Neural crest cell (in vitro differentiated cells): Measurements from ENCODE around the gene ANKRD10. TPM values are rescaled to one million over a fixed set of nuclear protein-coding genes. Genes with fewer than 3 reads are reported as not detected.
A peak's percentile ranks its signal among the peaks of the same experiment; 100 is the strongest.

ENCODE experiments used
- DNase-seq: peaks from one replicate; pipeline ENCODE4 v3.0.0; 2021; ENCODE audit warnings: low read depth, mixed read lengths, low spot score
- H3K27ac Mint-ChIP-seq: one replicate; pipeline ENCODE4 v1.8.0; 2021; ENCODE audit warnings: mild to moderate bottlenecking, mixed read lengths; ENCODE audit not compliant: unreplicated experiment
- H3K27me3 Mint-ChIP-seq: 2 replicates; pipeline ENCODE4 v1.8.0; 2021; ENCODE audit warnings: low read depth, mild to moderate bottlenecking, mixed read lengths
- H3K36me3 Mint-ChIP-seq: 2 replicates; pipeline ENCODE4 v1.8.0; 2021; ENCODE audit warnings: low read depth, mild to moderate bottlenecking, mixed read lengths
- H3K4me1 Mint-ChIP-seq: 2 replicates; pipeline ENCODE4 v1.8.0; 2021; ENCODE audit warnings: mixed read lengths
- H3K4me3 Mint-ChIP-seq: one replicate; pipeline ENCODE4 v1.8.0; 2021; ENCODE audit warnings: mild to moderate bottlenecking, mixed read lengths
- H3K9me3 Mint-ChIP-seq: 2 replicates; pipeline ENCODE4 v1.8.0; 2021; ENCODE audit warnings: mixed read lengths
- total RNA-seq: library from RNA; stranded (reverse); gene quantifications from 2 replicates; pipeline ENCODE4 v1.2.1, GENCODE V29; 2021
- TF ChIP-seq, protein P1 (sequence below): fragments of 200-600 bp; sonication (generic); conservative IDR thresholded peaks from 2 replicates; pipeline ENCODE4 v1.5.0; 2021; ENCODE audit warnings: antibody characterized with exemption, mild to moderate bottlenecking

Gene ANKRD10
- total RNA-seq, 1 donor from 2014 or later: 204 TPM

DNA sequence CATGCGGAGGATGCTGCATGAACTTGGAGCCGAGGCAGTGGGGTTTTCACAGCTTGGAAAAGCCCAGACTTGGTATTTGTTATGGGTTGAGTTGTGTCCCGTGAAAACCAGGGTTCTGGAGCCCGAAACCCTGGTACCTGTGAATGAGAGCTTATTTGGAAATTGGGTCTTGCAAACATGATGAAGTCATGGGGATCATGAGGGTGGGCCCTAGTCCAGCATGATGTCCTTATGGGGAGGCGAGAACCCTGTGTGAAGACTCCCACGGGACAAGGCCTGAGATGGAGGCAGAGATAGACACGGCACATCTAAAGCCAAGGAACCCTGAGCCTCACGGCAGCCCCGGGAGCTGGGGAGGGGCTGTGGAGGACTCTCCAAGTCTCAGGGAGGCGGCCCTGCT, 82.3 kb downstream of the ANKRD10 start:
- TF ChIP-seq, protein P1, sequence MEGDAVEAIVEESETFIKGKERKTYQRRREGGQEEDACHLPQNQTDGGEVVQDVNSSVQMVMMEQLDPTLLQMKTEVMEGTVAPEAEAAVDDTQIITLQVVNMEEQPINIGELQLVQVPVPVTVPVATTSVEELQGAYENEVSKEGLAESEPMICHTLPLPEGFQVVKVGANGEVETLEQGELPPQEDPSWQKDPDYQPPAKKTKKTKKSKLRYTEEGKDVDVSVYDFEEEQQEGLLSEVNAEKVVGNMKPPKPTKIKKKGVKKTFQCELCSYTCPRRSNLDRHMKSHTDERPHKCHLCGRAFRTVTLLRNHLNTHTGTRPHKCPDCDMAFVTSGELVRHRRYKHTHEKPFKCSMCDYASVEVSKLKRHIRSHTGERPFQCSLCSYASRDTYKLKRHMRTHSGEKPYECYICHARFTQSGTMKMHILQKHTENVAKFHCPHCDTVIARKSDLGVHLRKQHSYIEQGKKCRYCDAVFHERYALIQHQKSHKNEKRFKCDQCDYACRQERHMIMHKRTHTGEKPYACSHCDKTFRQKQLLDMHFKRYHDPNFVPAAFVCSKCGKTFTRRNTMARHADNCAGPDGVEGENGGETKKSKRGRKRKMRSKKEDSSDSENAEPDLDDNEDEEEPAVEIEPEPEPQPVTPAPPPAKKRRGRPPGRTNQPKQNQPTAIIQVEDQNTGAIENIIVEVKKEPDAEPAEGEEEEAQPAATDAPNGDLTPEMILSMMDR: no peak
- no peaks in the 10 kb centered on the region for H3K36me3 Mint-ChIP-seq
- H3K27me3 Mint-ChIP-seq: no peaks in the 10 kb centered on the region
- DNase-seq: no peak
- no peak overlapping the region for H3K27ac Mint-ChIP-seq
- H3K4me3 Mint-ChIP-seq: no peak overlapping the region
- H3K4me1 Mint-ChIP-seq: no peaks in the 10 kb centered on the region
- no peaks in the 10 kb centered on the region for H3K9me3 Mint-ChIP-seq

DNA sequence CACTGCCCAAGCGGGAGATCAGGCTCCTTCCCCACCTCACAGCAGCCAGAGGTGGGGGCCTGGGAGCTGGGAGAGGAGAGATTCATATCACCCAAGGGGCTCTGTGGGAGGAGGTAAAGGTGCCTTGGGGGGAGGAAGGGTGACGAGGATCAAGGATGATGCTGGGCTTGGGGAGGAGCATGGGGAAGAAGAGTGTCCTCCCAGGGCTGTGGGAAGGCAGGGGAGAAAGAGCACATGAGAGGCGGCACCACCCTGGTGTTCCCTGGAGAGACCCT, 82.7 kb downstream of the ANKRD10 start:
- Mint-ChIP-seq H3K27me3 (no peaks in the 10 kb centered on the region), H3K4me1 (no peaks in the 10 kb centered on the region), H3K27ac (no peak overlapping the region), H3K4me3 (no peak overlapping the region), H3K36me3 (no peaks in the 10 kb centered on the region), H3K9me3 (no peaks in the 10 kb centered on the region)
- TF ChIP-seq, protein P1: no peak
- DNase-seq: no peak

DNA sequence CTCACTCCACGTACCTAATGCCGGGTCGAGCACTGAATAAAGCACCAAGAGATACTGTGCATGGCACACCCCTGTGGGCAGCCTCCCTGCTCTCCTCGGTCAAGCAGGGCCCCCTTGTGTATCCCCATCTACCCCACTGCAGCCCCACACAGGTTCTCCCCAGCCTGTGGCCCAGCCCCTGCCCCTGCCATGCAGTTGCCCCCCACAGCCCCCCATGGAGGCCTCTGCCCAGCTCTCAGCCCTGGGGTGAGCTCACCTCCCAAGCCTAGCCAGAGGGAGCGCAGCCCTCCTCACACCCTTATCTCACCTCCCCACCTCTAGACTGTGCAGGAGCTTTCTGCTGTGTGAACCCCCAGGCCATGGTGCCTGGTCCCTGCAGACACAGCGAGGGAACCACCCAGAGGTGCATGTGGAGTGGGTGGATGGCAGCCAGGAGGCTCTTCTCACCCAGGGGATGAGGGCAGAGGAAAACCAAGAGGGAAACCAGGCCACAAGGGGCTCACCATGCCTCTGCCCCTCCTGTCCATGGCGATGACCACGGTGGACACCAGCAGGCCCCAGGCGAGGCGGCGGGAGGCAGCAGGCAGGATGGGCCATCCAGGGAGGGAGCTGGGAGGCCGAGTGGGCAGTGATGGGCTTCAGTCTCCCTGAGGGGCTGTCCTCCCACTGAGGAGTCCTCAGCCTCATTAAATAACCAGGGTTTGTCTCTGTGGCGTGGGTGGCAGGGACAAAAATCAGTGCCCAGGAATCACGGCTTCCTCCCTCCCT, 83.2 kb downstream of the ANKRD10 start:
- DNase-seq: no peak
- Mint-ChIP-seq H3K27me3 (no peaks in the 10 kb centered on the region), H3K9me3 (no peaks in the 10 kb centered on the region), H3K27ac (no peak overlapping the region), H3K4me3 (no peak overlapping the region), H3K36me3 (no peaks in the 10 kb centered on the region), H3K4me1 (no peaks in the 10 kb centered on the region)
- TF ChIP-seq, protein P1: no peak

DNA sequence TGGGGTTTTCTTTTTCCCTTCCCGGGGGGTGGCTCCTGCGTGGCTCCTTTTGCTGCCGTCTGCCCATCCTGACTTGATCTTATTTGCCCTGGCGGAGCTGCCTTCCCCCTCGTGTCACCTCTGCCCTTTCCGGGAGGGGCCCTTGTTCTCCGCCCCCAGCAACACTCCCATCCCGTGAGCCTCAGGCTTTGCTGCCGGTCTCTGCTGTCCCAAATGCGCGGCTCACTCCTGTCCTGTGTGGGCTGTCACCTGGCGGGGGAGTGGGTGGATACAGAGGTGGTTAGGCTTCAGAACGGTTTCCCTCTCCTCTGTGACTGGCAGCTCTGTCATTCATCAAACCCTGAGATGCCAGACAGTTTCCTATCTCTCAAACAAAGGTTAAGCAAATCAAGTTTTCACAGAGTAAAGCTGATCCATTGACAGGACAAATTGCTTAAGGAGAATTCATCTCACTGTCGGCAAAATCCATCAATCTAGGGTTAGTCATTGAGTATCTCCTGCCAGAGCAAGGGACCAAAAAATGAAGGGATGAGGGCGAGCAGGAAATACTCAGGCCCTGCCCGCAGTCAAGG, 84.0 kb downstream of the ANKRD10 start:
- TF ChIP-seq, protein P1: no peak
- Mint-ChIP-seq H3K4me1 (no peaks in the 10 kb centered on the region), H3K27ac (no peak overlapping the region)

DNA sequence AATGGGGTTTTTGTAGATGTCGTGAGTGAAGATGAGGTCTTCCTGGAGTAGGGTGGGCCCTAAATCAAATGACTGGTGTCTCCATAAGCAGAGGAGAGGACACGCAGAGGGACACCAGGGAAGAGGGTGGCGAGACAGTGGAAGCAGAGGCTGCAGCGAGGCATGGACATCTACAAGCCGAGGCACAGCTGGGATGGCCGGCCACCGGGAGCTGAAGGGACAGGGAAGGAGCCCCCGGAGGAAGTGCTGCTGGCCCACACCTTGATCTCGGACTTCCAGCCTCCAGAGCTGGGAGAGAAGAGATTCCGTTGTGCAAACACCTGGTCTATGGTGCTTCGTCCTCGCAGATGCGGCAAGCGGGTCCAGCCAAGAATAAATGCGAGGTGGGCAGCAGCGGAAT, 84.5 kb downstream of the ANKRD10 start:
- H3K4me1 Mint-ChIP-seq: no peaks in the 10 kb centered on the region
- no peak overlapping the region for H3K4me3 Mint-ChIP-seq
- TF ChIP-seq, protein P1: no peak
- peak overlapping the region; percentile 35 for H3K27ac Mint-ChIP-seq
- no peak for DNase-seq
- H3K36me3 Mint-ChIP-seq: no peaks in the 10 kb centered on the region
- H3K27me3 Mint-ChIP-seq: no peaks in the 10 kb centered on the region
- H3K9me3 Mint-ChIP-seq: no peaks in the 10 kb centered on the region

More for the DNA sequence above, 84.0 kb downstream of the ANKRD10 start:
- Mint-ChIP-seq H3K36me3 (no peaks in the 10 kb centered on the region), H3K4me3 (no peak overlapping the region), H3K9me3 (no peaks in the 10 kb centered on the region), H3K27me3 (no peaks in the 10 kb centered on the region)
- DNase-seq: no peak
